Neuronal stem cell (in vitro differentiated cells): Measurements from ENCODE around the gene VTI1A.

Source experiments
- DNase-seq: peaks from one replicate; pipeline ENCODE4 v3.0.0-alpha.2; 2013; ENCODE audit warnings: low spot score
- H2AFZ ChIP-seq: one replicate; pipeline ENCODE4 v1.6.1; 2013; ENCODE audit warnings: mild to moderate bottlenecking, low read length, inconsistent platforms
- H2AK5ac ChIP-seq: 2 replicates; pipeline ENCODE4 v1.6.1; 2013; ENCODE audit warnings: low read depth, mild to moderate bottlenecking, inconsistent platforms, low read length, moderate library complexity, mixed read lengths
- H2BK120ac ChIP-seq: 2 replicates; pipeline ENCODE4 v1.6.1; 2013; ENCODE audit warnings: low read depth, mild to moderate bottlenecking, inconsistent platforms, low read length, moderate library complexity, mixed read lengths
- H2BK12ac ChIP-seq: one replicate; pipeline ENCODE4 v1.6.1; 2013; ENCODE audit warnings: low read length, inconsistent platforms
- H2BK15ac ChIP-seq: 2 replicates; pipeline ENCODE4 v1.6.1; 2013; ENCODE audit warnings: mild to moderate bottlenecking, low read length, inconsistent platforms, mixed read lengths
- H2BK5ac ChIP-seq: one replicate; pipeline ENCODE4 v1.6.1; 2013; ENCODE audit warnings: inconsistent platforms, mild to moderate bottlenecking, low read length, moderate library complexity
- H3K14ac ChIP-seq: one replicate; pipeline ENCODE4 v1.6.1; 2013; ENCODE audit warnings: low read length, inconsistent platforms
- H3K18ac ChIP-seq: 2 replicates; pipeline ENCODE4 v1.6.1; 2013; ENCODE audit warnings: low read length, inconsistent platforms
- H3K23ac ChIP-seq: 2 replicates; pipeline ENCODE4 v1.6.1; 2013; ENCODE audit warnings: low read depth, mild to moderate bottlenecking, mixed read lengths, low read length, inconsistent platforms; ENCODE audit not compliant: poor library complexity
- H3K27ac ChIP-seq: replicated peaks from 3 replicates; pipeline ENCODE4 v1.5.1; 2013; ENCODE audit warnings: low read length, inconsistent platforms
- H3K27me3 ChIP-seq, 3 experiments: 2 replicates each; pipeline ENCODE4 v1.6.1; 2013; ENCODE audit warnings: low read length in 3 of 3, mild to moderate bottlenecking in 2 of 3, inconsistent platforms in 1 of 3, low read depth in 1 of 3, mixed read lengths in 1 of 3, moderate library complexity in 1 of 3; ENCODE audit not compliant: control insufficient read depth in 3 of 3, insufficient read depth in 3 of 3
- H3K36me3 ChIP-seq, 2 donors: replicated peaks in 1 of 2; 2 replicates each; pipeline ENCODE4 v1.6.1; 2013; ENCODE audit warnings: low read length in 2 of 2; ENCODE audit not compliant: control insufficient read depth in 2 of 2, insufficient read depth in 2 of 2
- H3K4ac ChIP-seq: 2 replicates; pipeline ENCODE4 v1.6.1; 2013; ENCODE audit warnings: inconsistent platforms, mild to moderate bottlenecking, low read length, moderate library complexity
- H3K4me1 ChIP-seq, 2 donors: 1 replicate in 1 of 2; 2 replicates in 1 of 2; pipeline ENCODE4 v1.6.1; 2013; ENCODE audit warnings: low read length in 2 of 2, low read depth in 1 of 2; ENCODE audit not compliant: control insufficient read depth in 2 of 2, insufficient read depth in 1 of 2
- H3K4me2 ChIP-seq: one replicate; pipeline ENCODE4 v1.6.1; 2013; ENCODE audit warnings: mild to moderate bottlenecking, low read length, inconsistent platforms; ENCODE audit not compliant: insufficient read depth, poor library complexity, severe bottlenecking
- H3K4me3 ChIP-seq, 2 donors: 2 replicates each; pipeline ENCODE4 v1.5.1; 2013; ENCODE audit warnings: low read length in 2 of 2, mild to moderate bottlenecking in 2 of 2, inconsistent platforms in 1 of 2, moderate library complexity in 1 of 2
- H3K79me1 ChIP-seq: one replicate; pipeline ENCODE4 v1.6.1; 2013; ENCODE audit warnings: low read depth, mild to moderate bottlenecking, inconsistent platforms, low read length, moderate library complexity
- H3K9ac ChIP-seq: one replicate; pipeline ENCODE4 v1.6.1; 2013; ENCODE audit warnings: mild to moderate bottlenecking, low read depth, low read length, inconsistent platforms; ENCODE audit not compliant: poor library complexity
- H3K9me3 ChIP-seq, 2 donors: replicated peaks in 1 of 2; 2 replicates each; pipeline versions ENCODE3 to v1.6.1; 2013; ENCODE audit warnings: low read length in 2 of 2, mild to moderate bottlenecking in 2 of 2, inconsistent platforms in 1 of 2, low read depth in 1 of 2, mixed read lengths in 1 of 2, moderate library complexity in 1 of 2; ENCODE audit not compliant: control insufficient read depth in 2 of 2, insufficient read depth in 1 of 2
- H4K8ac ChIP-seq: one replicate; pipeline ENCODE4 v1.6.1; 2013; ENCODE audit warnings: low read depth, mild to moderate bottlenecking, inconsistent platforms, low read length, moderate library complexity
- H4K91ac ChIP-seq: one replicate; pipeline ENCODE4 v1.6.1; 2013; ENCODE audit warnings: low read length, low read depth, mild to moderate bottlenecking, inconsistent platforms; ENCODE audit not compliant: poor library complexity
- WGBS, 2 donors: extraction: QIAGEN DNeasy Blood & Tissue Kit; methylation state at CpG; one replicate each; pipeline ENCODE4 v1.1.7; 2013; ENCODE audit warnings: missing lambda C conversion rate in 2 of 2, mixed read lengths in 1 of 2; ENCODE audit not compliant: insufficient read length in 2 of 2, insufficient replicate concordance in 1 of 2; ENCODE audit errors: extremely low coverage in 2 of 2; 5-methylcytosine and 5-hydroxymethylcytosine counted together

Gene VTI1A

GRCh38 chr10:112515126-112515525 is 68.1 kb downstream of the VTI1A start:
- Histone ChIP-seq H3K9ac (no peak overlapping the region), H4K91ac (no peak overlapping the region), H2BK5ac (no peak overlapping the region), H2BK15ac (no peak overlapping the region), H2AFZ (no peak overlapping the region), H4K8ac (no peak overlapping the region), H2BK12ac (no peak overlapping the region), H3K14ac (no peak overlapping the region), H2AK5ac (no peak overlapping the region), H3K27me3 (no peaks in the 10 kb centered on the region), H3K4me3 (no peak overlapping the region), H3K9me3 (peaks cover 0 to 6% of the 10 kb centered on the region in 2 donors), H3K27ac (no peak overlapping the region), H3K79me1 (no peaks in the 10 kb centered on the region), H3K23ac (no peak overlapping the region), H3K4ac (no peak overlapping the region), H3K4me1 (no peaks in the 10 kb centered on the region), H3K4me2 (no peak overlapping the region), H2BK120ac (no peak overlapping the region), H3K18ac (no peak overlapping the region), H3K36me3 (no peaks in the 10 kb centered on the region)
- DNase-seq: no peak

DNA sequence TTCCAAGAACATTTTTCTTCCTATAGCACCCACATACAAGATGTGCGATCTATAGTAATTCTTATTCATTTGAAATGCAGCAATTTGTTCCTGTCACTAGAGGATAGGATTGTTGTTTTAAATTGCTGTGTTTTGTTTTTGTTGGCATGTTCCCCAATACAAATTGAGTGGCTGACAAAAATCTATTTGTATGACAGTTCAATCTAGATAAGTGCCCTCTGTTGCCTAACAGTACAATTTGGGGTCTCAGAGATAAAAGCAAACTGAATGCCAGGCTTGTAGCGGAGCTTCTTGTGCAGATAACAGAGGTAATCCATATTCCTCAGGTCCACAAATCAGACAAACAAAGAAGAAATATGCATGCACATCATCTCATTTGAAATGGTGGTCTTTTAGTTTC is 68.8 kb downstream of the VTI1A start:
- no peak overlapping the region for H2BK12ac ChIP-seq
- no peak overlapping the region for H2BK5ac ChIP-seq

GRCh38 chr10:112517451-112517862 is 70.4 kb downstream of the VTI1A start:
- H2AK5ac ChIP-seq: no peak overlapping the region
- no peak overlapping the region for H3K4me3 ChIP-seq
- no peak overlapping the region for H3K23ac ChIP-seq
- no peak overlapping the region for H3K4ac ChIP-seq
- H3K9ac ChIP-seq: no peak overlapping the region
- H3K18ac ChIP-seq: no peak overlapping the region
- H2BK120ac ChIP-seq: no peak overlapping the region
- no peak overlapping the region for H4K8ac ChIP-seq
- no peak overlapping the region for H3K27ac ChIP-seq
- H3K36me3 ChIP-seq: no peaks in the 10 kb centered on the region
- no peak overlapping the region for H2BK12ac ChIP-seq
- DNase-seq: no peak
- H2BK15ac ChIP-seq: no peak overlapping the region
- H3K4me2 ChIP-seq: no peak overlapping the region
- H2BK5ac ChIP-seq: no peak overlapping the region
- H3K14ac ChIP-seq: no peak overlapping the region
- no peaks in the 10 kb centered on the region for H3K4me1 ChIP-seq
- WGBS, 2 donors: no CpG with 5 or more reads among the region's 5 CpGs
- H3K79me1 ChIP-seq: no peaks in the 10 kb centered on the region
- no peaks in the 10 kb centered on the region for H3K27me3 ChIP-seq
- H3K9me3 ChIP-seq: peaks cover 0 to 6% of the 10 kb centered on the region in 2 donors
- H4K91ac ChIP-seq: no peak overlapping the region
- H2AFZ ChIP-seq: no peak overlapping the region

More for the DNA sequence above, 68.8 kb downstream of the VTI1A start:
- Histone ChIP-seq H3K14ac (no peak overlapping the region), H2AK5ac (no peak overlapping the region), H4K91ac (no peak overlapping the region), H3K79me1 (no peaks in the 10 kb centered on the region), H3K9me3 (peaks cover 0 to 6% of the 10 kb centered on the region in 2 donors), H3K9ac (no peak overlapping the region), H2BK120ac (no peak overlapping the region), H3K27me3 (no peaks in the 10 kb centered on the region), H3K36me3 (no peaks in the 10 kb centered on the region), H2BK15ac (no peak overlapping the region), H2AFZ (no peak overlapping the region), H3K4me1 (no peaks in the 10 kb centered on the region), H3K27ac (no peak overlapping the region), H3K18ac (no peak overlapping the region), H3K4me3 (no peak overlapping the region), H3K4ac (no peak overlapping the region), H3K23ac (no peak overlapping the region), H3K4me2 (no peak overlapping the region), H4K8ac (no peak overlapping the region)
- WGBS, 2 donors: no CpG with 5 or more reads among the region's 2 CpGs
- DNase-seq: no peak

- Histone ChIP-seq H3K4me1 (peaks cover 0 to under 1% of the 10 kb centered on the region in 2 donors), H3K4ac (no peak overlapping the region), H3K18ac (no peak overlapping the region), H2BK12ac (no peak overlapping the region), H2BK5ac (no peak overlapping the region), H3K4me2 (no peak overlapping the region), H2AK5ac (no peak overlapping the region), H3K4me3 (no peak overlapping the region), H2BK120ac (no peak overlapping the region), H3K23ac (no peak overlapping the region), H3K27ac (no peak overlapping the region), H3K27me3 (no peaks in the 10 kb centered on the region), H3K36me3 (no peaks in the 10 kb centered on the region), H3K9me3 (no peaks in the 10 kb centered on the region), H3K14ac (no peak overlapping the region), H2AFZ (no peak overlapping the region), H3K79me1 (no peaks in the 10 kb centered on the region), H4K8ac (no peak overlapping the region), H2BK15ac (no peak overlapping the region), H4K91ac (no peak overlapping the region), H3K9ac (no peak overlapping the region)
- no CpG with 5 or more reads among the region's 5 CpGs for WGBS, 2 donors
- no peak for DNase-seq
Observed at GRCh38 chr10:112519133-112519761, 72.2 kb downstream of the VTI1A start.
